Stomach (tissue), 9 donors: ENCODE measurements around the gene KBTBD12. TPM values are rescaled to one million over a fixed set of nuclear protein-coding genes. Genes with fewer than 3 reads are reported as not detected.

ENCODE experiments used
- DNase-seq, 2 donors: peaks; one replicate each; pipeline versions ENCODE4 v3.0.0 to v3.0.0-alpha.2; 2013 to 2019
- H3K27ac ChIP-seq, 5 donors: fragments of 200-600 bp in 4 of 5; sonication (generic) in 4 of 5; one replicate each; pipeline ENCODE4 v1.5.1; 2013 to 2019; ENCODE audit warnings: mild to moderate bottlenecking in 1 of 5, moderate library complexity in 1 of 5
- H3K27me3 ChIP-seq, 3 donors: fragments of 200-600 bp; sonication (generic); one replicate each; pipeline ENCODE4 v1.5.1; 2017 to 2019; ENCODE audit warnings: mixed run types in 1 of 3
- H3K36me3 ChIP-seq, 4 donors: fragments of 200-600 bp; sonication (generic); 1 replicate in 3 of 4; 2 replicates in 1 of 4; pipeline ENCODE4 v1.5.1; 2016 to 2019
- H3K4me1 ChIP-seq, 4 donors: fragments of 200-600 bp; sonication (generic); one replicate each; pipeline ENCODE4 v1.5.1; 2016 to 2019
- H3K4me3 ChIP-seq, 4 donors: fragments of 200-600 bp; sonication (generic) in 3 of 4; one replicate each; pipeline ENCODE4 v1.5.1; 2016 to 2019; ENCODE audit warnings: mild to moderate bottlenecking in 1 of 4
- H3K9me3 ChIP-seq, 4 donors: fragments of 200-600 bp; sonication (generic); one replicate each; pipeline ENCODE4 v1.5.1; 2016 to 2019
- CTCF ChIP-seq, 7 experiments: fragments of 450-650 bp in 4 of 7; fragments of 200-600 bp in 3 of 7; sonication (generic) in 3 of 7; IDR thresholded peaks; one replicate each; pipeline ENCODE4 v1.5.1; 2016 to 2019; ENCODE audit warnings: antibody characterized with exemption in 7 of 7, control low read depth in 2 of 7, mild to moderate bottlenecking in 1 of 7
- EP300 ChIP-seq: sonication (generic); formaldehyde crosslinking; IDR thresholded peaks from one replicate; pipeline ENCODE4 v1.6.1; 2017; ENCODE audit warnings: antibody characterized with exemption
- POLR2A ChIP-seq, 4 donors: fragments of 450-650 bp; IDR thresholded peaks; one replicate each; pipeline ENCODE4 v1.6.1; 2016; ENCODE audit warnings: antibody characterized with exemption in 4 of 4, control low read depth in 2 of 4, mild to moderate bottlenecking in 1 of 4, moderate library complexity in 1 of 4
- POLR2AphosphoS5 ChIP-seq, 3 donors: sonication (generic); formaldehyde crosslinking; IDR thresholded peaks; one replicate each; pipeline ENCODE4 v1.6.1; 2016; ENCODE audit warnings: antibody characterized with exemption in 3 of 3
- WGBS, 5 donors: extraction: QIAGEN DNeasy Blood & Tissue Kit in 3 of 5; methylation state at CpG; one replicate each; pipeline versions ENCODE4 v1.1.5 to v1.1.7; 2013 to 2018; 5-methylcytosine and 5-hydroxymethylcytosine counted together
- intact Hi-C: fragments of 100-400 bp; cut with DNase I; formaldehyde crosslinking; loops from one replicate; pipeline ENCODE4 v1.15.1; 2023; ENCODE audit warnings: low total_unique reads
- polyA plus RNA-seq, 3 donors: library from polyadenylated mRNA; stranded (reverse); fragments of 200-250 nt; gene quantifications; one replicate each; pipeline ENCODE4 v1.2.3, GENCODE V29; 2013
- total RNA-seq, 5 donors: library from RNA; depleted of rRNA; stranded (reverse); fragments of >200 nt; gene quantifications; one replicate each; pipeline versions ENCODE4 v1.1.0 to v1.2.3, GENCODE V29; 2014 to 2016
- donor health status: healthy with polysubstance abuse.
- donor health status: Bipolar disorder and iron deficiency.
- donor health status: healthy.

The KBTBD12 gene
- total and polyA plus RNA-seq, 8 donors, result 0.46 to 10.3 (median 1.6) TPM

- peaks cover 0 to 4% (median 0%) of the 10 kb centered on the region in 4 donors for H3K4me1 ChIP-seq
- H3K27ac ChIP-seq, result no peak overlapping the region
- no peaks in the 10 kb centered on the region for H3K9me3 ChIP-seq
- no peaks in the 10 kb centered on the region for H3K36me3 ChIP-seq
- WGBS, 5 donors, result 5 to 14% (median 7%) methylated on average over 12 of the region's 12 CpGs
- peaks cover 0 to 41% (median 4%) of the 10 kb centered on the region in 3 donors for H3K27me3 ChIP-seq
- peak; percentile 72 to 78 for DNase-seq
- intact Hi-C loops, result no loop called here
- no peak overlapping the region for H3K4me3 ChIP-seq
- TF ChIP-seq CTCF (IDR thresholded peaks at IDR 0.05) (peak in 4 of 7 experiments; percentile 8 to 37 (median 23)), EP300 (no peak)
These were observed 96.1 kb downstream of the KBTBD12 start for GRCh38 chr3:128011140-128011539.

GRCh38 chr3:128012050-128012449, 97.0 kb downstream of the KBTBD12 start:
- TF ChIP-seq POLR2AphosphoS5 (IDR thresholded peaks at IDR 0.05) (no peak), CTCF (IDR thresholded peaks at IDR 0.05) (no peak), EP300 (no peak), POLR2A (IDR thresholded peaks at IDR 0.05) (no peak)
- intact Hi-C loops, result no loop called here
- no peak overlapping the region for H3K4me3 ChIP-seq
- H3K27ac ChIP-seq, result no peak overlapping the region
- no peaks in the 10 kb centered on the region for H3K9me3 ChIP-seq
- H3K27me3 ChIP-seq, result peaks cover 0 to 32% (median 0%) of the 10 kb centered on the region in 3 donors
- H3K4me1 ChIP-seq, result peaks cover 0 to 4% (median 0%) of the 10 kb centered on the region in 4 donors
- no peaks in the 10 kb centered on the region for H3K36me3 ChIP-seq
- DNase-seq, result no peak
- WGBS, 5 donors, result 89 to 92% (median 91%) methylated on average over 14 of the region's 14 CpGs

GRCh38 chr3:128014548-128014947, 99.5 kb downstream of the KBTBD12 start:
- Histone ChIP-seq H3K4me1 (peaks cover 0 to 4% (median 0%) of the 10 kb centered on the region in 4 donors), H3K4me3 (no peak overlapping the region), H3K9me3 (no peaks in the 10 kb centered on the region), H3K36me3 (no peaks in the 10 kb centered on the region), H3K27ac (no peak overlapping the region), H3K27me3 (peaks cover 0 to 14% (median 0%) of the 10 kb centered on the region in 3 donors)
- no peak for DNase-seq
- WGBS, 5 donors, result 86 to 97% (median 91%) methylated on average over 3 of the region's 3 CpGs
- no peak for TF ChIP-seq POLR2A (IDR thresholded peaks at IDR 0.05)
- intact Hi-C loops, result no loop called here

- Histone ChIP-seq H3K27ac (no peak overlapping the region), H3K4me1 (peaks cover 0 to 2% (median 0%) of the 10 kb centered on the region in 4 donors), H3K9me3 (no peaks in the 10 kb centered on the region), H3K36me3 (no peaks in the 10 kb centered on the region), H3K4me3 (no peak overlapping the region), H3K27me3 (peaks cover 0 to 10% (median 0%) of the 10 kb centered on the region in 3 donors)
- intact Hi-C loops, result no loop called here
- TF ChIP-seq POLR2A (IDR thresholded peaks at IDR 0.05), result no peak
- TF ChIP-seq EP300, result no peak
- no peak for TF ChIP-seq CTCF (IDR thresholded peaks at IDR 0.05)
- TF ChIP-seq POLR2AphosphoS5 (IDR thresholded peaks at IDR 0.05), result no peak
- WGBS, 5 donors, result 85 to 91% (median 90%) methylated on average over 1 of the region's 1 CpG
- DNase-seq, result no peak
These were observed 101.5 kb downstream of the KBTBD12 start for GRCh38 chr3:128016502-128016901.

- Histone ChIP-seq H3K36me3 (no peaks in the 10 kb centered on the region), H3K4me3 (no peak overlapping the region), H3K9me3 (no peaks in the 10 kb centered on the region), H3K4me1 (no peaks in the 10 kb centered on the region), H3K27me3 (peaks cover 0 to 6% (median 0%) of the 10 kb centered on the region in 3 donors), H3K27ac (no peak overlapping the region)
- no peak for DNase-seq
- 73 to 78% (median 77%) methylated on average over 8 to 10 of the region's 10 CpGs for WGBS, 5 donors
- intact Hi-C loops, result no loop called here
- TF ChIP-seq CTCF (IDR thresholded peaks at IDR 0.05) (no peak), POLR2A (IDR thresholded peaks at IDR 0.05) (no peak), POLR2AphosphoS5 (IDR thresholded peaks at IDR 0.05) (no peak), EP300 (no peak)
These were observed 106.8 kb downstream of the KBTBD12 start for GRCh38 chr3:128021768-128022372.
